Activated naive CD8-positive, alpha-beta T cell (primary cell): Measurements from ENCODE around the gene NKAIN2.
"Not testable (repeated sequence)": the region's sequence is repeated elsewhere in the genome, so short reads cannot be mapped to it uniquely, and the experiment has no call there.

Experiments
- H3K27ac Mint-ChIP-seq: one replicate; pipeline ENCODE4 v1.8.0; 2021; ENCODE audit warnings: mixed read lengths
- H3K27me3 Mint-ChIP-seq: one replicate; pipeline ENCODE4 v1.8.0; 2021; ENCODE audit warnings: mixed read lengths
- H3K36me3 Mint-ChIP-seq: one replicate; pipeline ENCODE4 v1.8.0; 2021; ENCODE audit warnings: mixed read lengths
- H3K4me1 Mint-ChIP-seq: one replicate; pipeline ENCODE4 v1.8.0; 2021; ENCODE audit warnings: low read depth, mixed read lengths
- H3K4me3 Mint-ChIP-seq: one replicate; pipeline ENCODE4 v1.8.0; 2021; ENCODE audit warnings: mild to moderate bottlenecking, mixed read lengths
- H3K9me3 Mint-ChIP-seq: one replicate; pipeline ENCODE4 v1.8.0; 2021; ENCODE audit warnings: low read depth, mixed read lengths

NKAIN2 gene

DNA sequence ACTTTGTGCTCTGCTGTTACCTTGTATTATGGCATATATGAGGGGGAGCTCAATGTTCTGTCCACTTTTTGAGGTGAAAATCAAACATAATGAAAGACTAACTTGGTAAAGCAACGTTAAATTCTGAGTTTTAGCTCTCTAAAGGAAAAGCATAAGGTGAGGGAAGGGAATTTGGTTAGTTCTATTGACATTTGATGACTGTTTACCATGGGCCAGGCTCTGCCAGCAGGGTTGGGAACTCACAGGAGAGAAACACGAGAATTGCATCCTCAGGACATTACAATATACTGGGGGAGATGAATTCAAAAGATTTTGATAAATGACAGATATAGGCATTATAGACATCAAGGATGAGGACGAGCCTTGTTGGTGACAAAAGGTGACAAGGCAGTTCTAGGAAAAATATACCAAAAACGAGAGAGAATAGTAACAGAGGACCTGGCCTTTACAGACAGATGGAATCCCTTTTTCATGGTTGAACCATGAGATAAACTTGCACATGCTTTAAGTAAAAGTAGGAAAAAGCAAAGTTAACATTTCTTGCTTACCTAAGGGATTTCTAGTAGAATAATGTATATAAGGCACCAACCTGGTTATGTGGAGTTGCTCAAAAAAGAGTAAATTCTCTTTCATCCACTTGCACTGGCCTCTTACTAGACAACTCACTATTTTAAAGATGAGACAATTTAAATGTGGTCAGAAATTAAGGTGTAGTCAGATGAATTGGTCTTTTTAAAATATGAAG lies 191.4 kb downstream of the NKAIN2 start:
- Mint-ChIP-seq H3K4me1 (no peaks in the 10 kb centered on the region), H3K27ac (no peak overlapping the region), H3K4me3 (no peak overlapping the region), H3K9me3 (peaks cover 3% of the 10 kb centered on the region), H3K36me3 (no peaks in the 10 kb centered on the region), H3K27me3 (no peaks in the 10 kb centered on the region)

GRCh38 chr6:123997223-123997622 lies 193.6 kb downstream of the NKAIN2 start:
- no peak overlapping the region for H3K27ac Mint-ChIP-seq
- H3K27me3 Mint-ChIP-seq = no peaks in the 10 kb centered on the region
- no peaks in the 10 kb centered on the region for H3K4me1 Mint-ChIP-seq
- no peak overlapping the region for H3K4me3 Mint-ChIP-seq
- no peaks in the 10 kb centered on the region for H3K36me3 Mint-ChIP-seq
- no peaks in the 10 kb centered on the region for H3K9me3 Mint-ChIP-seq

DNA sequence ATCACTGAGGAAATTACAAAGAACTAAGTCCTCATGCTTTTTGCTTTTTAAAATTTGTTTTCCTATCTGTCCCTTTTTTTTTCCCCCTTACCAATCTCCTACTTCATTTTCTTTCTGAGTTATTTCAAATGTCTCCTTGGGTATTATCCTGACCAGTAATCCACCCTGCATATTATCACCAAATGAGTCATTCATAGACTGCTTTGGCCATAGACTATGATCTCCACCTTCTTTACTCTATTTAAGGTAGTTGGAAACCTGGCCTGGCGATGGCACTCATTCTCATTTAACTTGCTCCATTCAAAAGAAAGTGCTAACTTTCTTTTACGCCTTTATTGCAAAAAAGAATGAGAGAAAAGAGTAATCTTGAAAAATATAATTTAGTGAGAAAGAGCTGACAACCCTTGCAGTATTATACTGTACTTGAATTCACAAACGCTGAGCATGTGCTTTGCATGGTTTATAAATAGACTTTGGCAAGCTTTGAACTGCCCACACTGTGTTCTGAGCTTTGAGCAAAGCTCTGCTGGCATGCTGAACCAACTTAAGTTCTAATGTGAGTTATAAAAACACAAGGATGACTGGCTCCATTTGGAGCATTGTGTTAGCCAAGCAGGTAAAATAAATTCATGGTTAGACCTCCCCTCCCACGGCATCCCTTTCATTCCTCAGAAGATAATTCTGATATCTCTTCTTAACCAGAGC lies 198.9 kb downstream of the NKAIN2 start:
- Mint-ChIP-seq H3K27ac (no peak overlapping the region), H3K27me3 (no peaks in the 10 kb centered on the region), H3K9me3 (no peaks in the 10 kb centered on the region), H3K4me3 (no peak overlapping the region), H3K36me3 (no peaks in the 10 kb centered on the region), H3K4me1 (no peaks in the 10 kb centered on the region)

DNA sequence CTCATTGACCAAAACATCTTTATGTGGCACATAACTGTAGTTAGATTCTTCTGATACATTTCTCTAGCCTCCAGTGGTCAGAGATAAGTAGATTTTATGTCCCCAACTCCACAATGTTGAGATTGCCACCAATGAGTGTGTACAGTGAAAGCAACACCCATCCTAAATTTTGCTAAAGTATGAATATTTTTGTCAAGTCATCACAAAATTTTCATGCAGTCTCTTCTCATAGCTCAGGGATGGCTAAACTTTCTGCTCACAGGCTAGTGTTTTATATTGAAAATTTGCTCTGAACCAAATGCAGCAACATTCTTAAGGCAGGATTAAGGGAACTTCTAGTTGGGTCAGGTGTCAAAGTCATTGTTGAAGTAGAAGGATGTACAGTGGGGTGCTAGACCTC lies 203.6 kb downstream of the NKAIN2 start:
- no peaks in the 10 kb centered on the region for H3K36me3 Mint-ChIP-seq
- no peaks in the 10 kb centered on the region for H3K4me1 Mint-ChIP-seq
- H3K27ac Mint-ChIP-seq = no peak overlapping the region
- H3K4me3 Mint-ChIP-seq = no peak overlapping the region
- H3K9me3 Mint-ChIP-seq = no peaks in the 10 kb centered on the region
- no peaks in the 10 kb centered on the region for H3K27me3 Mint-ChIP-seq

DNA sequence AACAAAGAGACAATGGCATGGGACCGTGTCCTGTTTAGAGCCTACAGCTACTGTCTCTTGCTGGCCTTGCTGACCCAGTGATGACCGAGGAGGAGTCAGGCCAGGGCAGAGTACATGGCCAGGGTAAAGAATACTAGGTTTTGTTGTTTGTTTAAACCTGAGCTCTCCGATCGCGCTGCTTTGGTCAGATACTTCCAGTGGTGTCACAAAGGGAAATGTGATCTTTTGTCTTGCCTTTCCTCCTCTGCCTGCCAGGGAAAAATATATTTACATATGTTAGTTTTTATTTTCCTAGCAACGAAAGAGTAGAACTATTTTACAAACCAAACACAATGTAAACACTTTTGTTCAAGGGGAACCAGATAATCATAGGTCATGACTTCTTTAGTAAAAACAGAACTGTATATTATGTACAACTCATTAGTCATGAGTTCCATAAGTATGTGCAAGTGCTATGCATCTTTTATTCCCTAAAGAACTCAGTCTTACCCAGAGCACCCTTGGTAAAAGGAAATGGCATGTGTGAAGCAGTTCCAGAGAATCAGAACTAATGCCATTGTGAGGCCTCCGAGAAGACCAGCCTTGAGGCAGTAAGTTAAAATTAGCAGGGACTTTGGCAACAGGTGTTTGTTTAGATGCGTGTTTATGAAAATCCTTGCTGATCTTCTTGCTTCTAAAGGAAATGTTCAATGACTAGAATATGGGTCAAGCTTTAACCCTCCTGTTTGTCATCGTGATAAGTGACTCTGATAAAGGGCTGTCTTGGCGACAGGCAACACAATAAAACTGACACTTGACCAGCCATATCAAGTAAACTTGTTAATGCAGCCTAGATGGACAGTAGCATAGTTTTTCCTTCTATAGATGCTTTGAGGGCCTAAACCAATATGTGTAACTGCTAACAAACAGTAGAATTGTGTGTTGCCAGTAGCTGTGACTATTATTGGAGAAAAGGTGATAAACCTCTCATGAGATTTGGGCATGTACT lies 204.6 kb downstream of the NKAIN2 start:
- H3K9me3 Mint-ChIP-seq = no peaks in the 10 kb centered on the region
- H3K27ac Mint-ChIP-seq = no peak overlapping the region
- no peaks in the 10 kb centered on the region for H3K36me3 Mint-ChIP-seq
- no peaks in the 10 kb centered on the region for H3K4me1 Mint-ChIP-seq
- no peaks in the 10 kb centered on the region for H3K27me3 Mint-ChIP-seq
- H3K4me3 Mint-ChIP-seq = no peak overlapping the region

GRCh38 chr6:124008988-124009765 lies 205.5 kb downstream of the NKAIN2 start:
- no peak overlapping the region for H3K4me3 Mint-ChIP-seq
- H3K27ac Mint-ChIP-seq = no peak overlapping the region
- no peaks in the 10 kb centered on the region for H3K9me3 Mint-ChIP-seq
- no peaks in the 10 kb centered on the region for H3K27me3 Mint-ChIP-seq
- H3K4me1 Mint-ChIP-seq = no peaks in the 10 kb centered on the region
- H3K36me3 Mint-ChIP-seq = no peaks in the 10 kb centered on the region

- no peaks in the 10 kb centered on the region for H3K9me3 Mint-ChIP-seq
- no peaks in the 10 kb centered on the region for H3K4me1 Mint-ChIP-seq
- H3K27me3 Mint-ChIP-seq = no peaks in the 10 kb centered on the region
- no peaks in the 10 kb centered on the region for H3K36me3 Mint-ChIP-seq
- H3K27ac Mint-ChIP-seq = no peak overlapping the region
- H3K4me3 Mint-ChIP-seq = no peak overlapping the region
Measured at GRCh38 chr6:124010574-124010973, 206.9 kb downstream of the NKAIN2 start.

DNA sequence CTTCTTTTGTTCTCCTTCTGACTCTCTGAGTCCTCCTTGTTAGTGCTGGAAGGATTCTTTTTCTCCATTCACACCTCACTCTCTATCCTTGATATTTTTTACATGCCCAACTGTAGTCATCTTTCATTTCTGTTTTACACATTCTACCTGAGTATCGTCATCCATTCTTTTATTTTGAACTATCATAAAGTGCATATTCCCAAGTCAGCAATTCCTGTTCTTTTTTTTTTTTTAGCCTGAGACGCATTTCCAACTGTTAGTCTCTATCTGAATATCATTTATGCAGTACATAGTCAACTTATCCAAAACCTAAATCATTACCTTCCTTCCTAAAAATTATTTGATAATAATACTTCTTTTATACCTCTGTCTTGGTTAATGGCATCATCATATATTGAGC lies 207.5 kb downstream of the NKAIN2 start:
- Mint-ChIP-seq H3K27ac (no peak overlapping the region), H3K27me3 (no peaks in the 10 kb centered on the region), H3K9me3 (no peaks in the 10 kb centered on the region), H3K4me1 (no peaks in the 10 kb centered on the region), H3K4me3 (no peak overlapping the region), H3K36me3 (no peaks in the 10 kb centered on the region)

DNA sequence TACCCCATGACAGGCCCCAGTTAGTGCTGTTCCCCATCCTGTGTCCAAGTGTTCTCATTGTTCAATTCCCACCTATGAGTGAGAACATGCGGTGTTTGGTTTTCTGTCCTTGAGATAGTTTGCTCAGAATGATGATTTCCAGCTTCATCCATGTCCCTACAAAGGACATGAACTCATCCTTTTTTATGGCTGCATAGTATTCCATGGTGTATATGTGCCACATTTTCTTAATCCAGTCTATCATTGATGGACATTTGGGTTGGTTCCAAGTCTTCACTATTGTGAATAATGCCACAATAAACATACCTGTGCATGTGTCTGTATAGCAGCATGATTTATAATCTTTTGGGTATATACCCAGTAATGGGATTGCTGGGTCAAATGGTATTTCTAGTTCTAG lies 218.4 kb downstream of the NKAIN2 start:
- not testable (repeated sequence) for H3K4me1 Mint-ChIP-seq, H3K27ac Mint-ChIP-seq, H3K27me3 Mint-ChIP-seq, H3K36me3 Mint-ChIP-seq, H3K4me3 Mint-ChIP-seq, H3K9me3 Mint-ChIP-seq

DNA sequence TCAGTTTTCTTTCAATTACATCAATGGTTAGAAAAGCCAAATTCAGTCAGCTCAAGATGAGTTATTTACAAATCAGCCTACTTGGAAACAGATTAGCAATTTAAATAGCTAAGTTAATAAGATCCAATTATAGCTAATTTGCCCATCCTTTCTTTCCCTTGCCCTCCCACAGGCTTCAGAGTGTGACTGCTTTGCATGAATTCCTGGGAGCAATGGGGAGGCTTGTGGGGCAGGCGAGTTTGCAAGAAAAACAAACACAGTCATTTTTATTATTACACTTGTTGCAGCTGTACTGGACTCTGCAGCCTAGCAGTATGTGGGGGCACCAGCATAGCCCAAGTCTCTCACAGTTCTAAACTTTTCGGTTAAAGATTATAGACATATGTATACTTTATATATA lies 219.0 kb downstream of the NKAIN2 start:
- no peaks in the 10 kb centered on the region for H3K36me3 Mint-ChIP-seq
- H3K4me3 Mint-ChIP-seq = no peak overlapping the region
- H3K9me3 Mint-ChIP-seq = peaks cover 6% of the 10 kb centered on the region
- H3K4me1 Mint-ChIP-seq = no peaks in the 10 kb centered on the region
- H3K27me3 Mint-ChIP-seq = no peaks in the 10 kb centered on the region
- H3K27ac Mint-ChIP-seq = no peak overlapping the region

DNA sequence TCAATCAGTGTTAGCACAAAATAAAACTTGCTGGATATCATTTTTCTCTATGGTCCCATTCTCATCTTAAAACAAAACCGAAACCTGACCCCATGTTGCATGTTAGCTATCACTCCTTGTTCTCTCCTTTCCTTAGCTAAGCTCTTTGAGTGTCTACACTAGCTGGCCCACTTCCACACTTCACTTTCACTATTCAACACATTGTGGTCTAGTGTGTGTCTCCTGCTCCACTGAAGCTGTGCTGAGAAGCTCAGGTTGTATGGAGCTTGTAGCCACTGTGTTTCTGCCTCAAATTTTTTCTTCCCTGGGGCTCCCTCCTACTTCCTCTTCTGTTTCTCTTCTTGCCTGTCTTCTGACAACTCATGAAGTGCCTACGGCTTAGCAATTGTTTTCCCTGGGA lies 223.0 kb downstream of the NKAIN2 start:
- Mint-ChIP-seq H3K36me3 (no peaks in the 10 kb centered on the region), H3K4me1 (no peaks in the 10 kb centered on the region), H3K4me3 (no peak overlapping the region), H3K27ac (no peak overlapping the region), H3K27me3 (no peaks in the 10 kb centered on the region), H3K9me3 (no peaks in the 10 kb centered on the region)

- no peaks in the 10 kb centered on the region for H3K36me3 Mint-ChIP-seq
- H3K27me3 Mint-ChIP-seq = no peaks in the 10 kb centered on the region
- no peak overlapping the region for H3K4me3 Mint-ChIP-seq
- H3K27ac Mint-ChIP-seq = no peak overlapping the region
- H3K9me3 Mint-ChIP-seq = no peaks in the 10 kb centered on the region
- no peaks in the 10 kb centered on the region for H3K4me1 Mint-ChIP-seq
Measured at GRCh38 chr6:124027392-124027791, 223.7 kb downstream of the NKAIN2 start.

- H3K27me3 Mint-ChIP-seq = no peaks in the 10 kb centered on the region
- H3K27ac Mint-ChIP-seq = no peak overlapping the region
- no peaks in the 10 kb centered on the region for H3K9me3 Mint-ChIP-seq
- H3K36me3 Mint-ChIP-seq = no peaks in the 10 kb centered on the region
- no peak overlapping the region for H3K4me3 Mint-ChIP-seq
- no peaks in the 10 kb centered on the region for H3K4me1 Mint-ChIP-seq
Measured at GRCh38 chr6:124028117-124028516, 224.5 kb downstream of the NKAIN2 start.

- peaks cover under 1% of the 10 kb centered on the region for H3K9me3 Mint-ChIP-seq
- no peak overlapping the region for H3K27ac Mint-ChIP-seq
- no peaks in the 10 kb centered on the region for H3K4me1 Mint-ChIP-seq
- H3K36me3 Mint-ChIP-seq = no peaks in the 10 kb centered on the region
- no peak overlapping the region for H3K4me3 Mint-ChIP-seq
- no peaks in the 10 kb centered on the region for H3K27me3 Mint-ChIP-seq
Measured at GRCh38 chr6:124029567-124029966, 225.9 kb downstream of the NKAIN2 start.
